ENCODE results near the gene PI4KB.

Gene PI4KB

GRCh38 chr1:151311011-151311410, 16.2 kb downstream of the PI4KB start:
- no peak for DNase-seq

GRCh38 chr1:151309811-151310323, 17.3 kb downstream of the PI4KB start:
- no peak for DNase-seq

GRCh38 chr1:151294742-151295462, 32.3 kb downstream of the PI4KB start:
- DNase-seq: no peak

- DNase-seq: no peak
Observed at GRCh38 chr1:151293093-151293492, 34.1 kb downstream of the PI4KB start.

GRCh38 chr1:151292207-151293030, 34.8 kb downstream of the PI4KB start:
- DNase-seq: no peak

- DNase-seq: no peak
Observed at GRCh38 chr1:151290709-151291303, 36.4 kb downstream of the PI4KB start.

GRCh38 chr1:151289991-151290708, 37.1 kb downstream of the PI4KB start:
- no peak for DNase-seq

- DNase-seq: no peak
Observed at GRCh38 chr1:151289080-151289935, 37.9 kb downstream of the PI4KB start.

GRCh38 chr1:151288502-151288901, 38.7 kb downstream of the PI4KB start:
- no peak for DNase-seq

- DNase-seq: no peak
Observed at GRCh38 chr1:151287767-151288500, 39.3 kb downstream of the PI4KB start.

GRCh38 chr1:151287341-151287699, 39.9 kb downstream of the PI4KB start:
- DNase-seq: no peak

GRCh38 chr1:151286619-151287340, 40.4 kb downstream of the PI4KB start:
- DNase-seq: no peak

- no peak for DNase-seq
Observed at GRCh38 chr1:151284013-151284577, 43.1 kb downstream of the PI4KB start.

- DNase-seq: no peak
Observed at GRCh38 chr1:151282883-151283725, 44.1 kb downstream of the PI4KB start.

- peak; percentile 100 for DNase-seq
Observed at GRCh38 chr1:151281969-151282882, 45.0 kb downstream of the PI4KB start, which contains the start of gene ZNF687. Gene ZNF687, plus strand, starts transcription at chr1:151282299. Its CDS starts 3,993 bp downstream, at chr1:151286292.

GRCh38 chr1:151281225-151281968, 45.8 kb downstream of the PI4KB start:
- peak; percentile 99 for DNase-seq

GRCh38 chr1:151277249-151277648, 50.0 kb downstream of the PI4KB start:
- no peak for DNase-seq
